Epithelial cell of proximal tubule (primary cell): Measurements from ENCODE around the gene SMAP2. TPM values are rescaled to one million over a fixed set of nuclear protein-coding genes. Genes with fewer than 3 reads are reported as not detected.

Source experiments
- DNase-seq: peaks from one replicate; pipeline ENCODE4 v3.0.0-alpha.2; 2011; ENCODE audit warnings: low read depth
- H3K4me3 ChIP-seq: 2 replicates; pipeline ENCODE4 v1.5.1; 2011; ENCODE audit warnings: low read depth, mild to moderate bottlenecking, low read length
- total RNA-seq: library from RNA; depleted of rRNA; stranded (reverse); fragments of >200 nt; gene quantifications from 2 replicates; pipeline ENCODE4 v1.2.3, GENCODE V29; 2015
- TF ChIP-seq, protein P1 (sequence below): conservative IDR thresholded peaks from 2 replicates; pipeline ENCODE4 v1.5.1; 2012; ENCODE audit warnings: low read depth, mild to moderate bottlenecking, low read length

Gene SMAP2
- total RNA-seq, 1 donor from 2014 or later: 4.9 TPM

DNA sequence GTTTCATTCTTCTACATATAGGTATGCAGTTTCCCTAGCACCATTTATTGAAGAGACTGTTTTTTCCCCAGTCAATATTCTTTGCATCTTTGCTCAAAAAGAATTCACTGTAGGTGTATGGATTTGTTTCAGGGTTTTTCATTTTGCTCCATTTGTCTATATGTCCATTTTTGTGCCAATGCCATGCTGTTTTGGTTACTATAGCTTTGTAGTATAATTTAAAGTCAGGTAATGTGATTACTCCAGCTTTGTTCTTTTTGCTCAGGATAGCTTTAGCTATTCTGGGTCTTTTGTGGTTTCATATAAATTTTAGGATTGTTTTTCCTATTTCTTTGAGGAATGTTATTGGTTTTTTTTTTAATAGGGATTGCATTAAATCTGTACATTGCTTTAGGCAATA lies 15.9 kb upstream of the SMAP2 start:
- TF ChIP-seq, protein P1, sequence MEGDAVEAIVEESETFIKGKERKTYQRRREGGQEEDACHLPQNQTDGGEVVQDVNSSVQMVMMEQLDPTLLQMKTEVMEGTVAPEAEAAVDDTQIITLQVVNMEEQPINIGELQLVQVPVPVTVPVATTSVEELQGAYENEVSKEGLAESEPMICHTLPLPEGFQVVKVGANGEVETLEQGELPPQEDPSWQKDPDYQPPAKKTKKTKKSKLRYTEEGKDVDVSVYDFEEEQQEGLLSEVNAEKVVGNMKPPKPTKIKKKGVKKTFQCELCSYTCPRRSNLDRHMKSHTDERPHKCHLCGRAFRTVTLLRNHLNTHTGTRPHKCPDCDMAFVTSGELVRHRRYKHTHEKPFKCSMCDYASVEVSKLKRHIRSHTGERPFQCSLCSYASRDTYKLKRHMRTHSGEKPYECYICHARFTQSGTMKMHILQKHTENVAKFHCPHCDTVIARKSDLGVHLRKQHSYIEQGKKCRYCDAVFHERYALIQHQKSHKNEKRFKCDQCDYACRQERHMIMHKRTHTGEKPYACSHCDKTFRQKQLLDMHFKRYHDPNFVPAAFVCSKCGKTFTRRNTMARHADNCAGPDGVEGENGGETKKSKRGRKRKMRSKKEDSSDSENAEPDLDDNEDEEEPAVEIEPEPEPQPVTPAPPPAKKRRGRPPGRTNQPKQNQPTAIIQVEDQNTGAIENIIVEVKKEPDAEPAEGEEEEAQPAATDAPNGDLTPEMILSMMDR: no peak
- no peak for DNase-seq
- no peak overlapping the region for H3K4me3 ChIP-seq

DNA sequence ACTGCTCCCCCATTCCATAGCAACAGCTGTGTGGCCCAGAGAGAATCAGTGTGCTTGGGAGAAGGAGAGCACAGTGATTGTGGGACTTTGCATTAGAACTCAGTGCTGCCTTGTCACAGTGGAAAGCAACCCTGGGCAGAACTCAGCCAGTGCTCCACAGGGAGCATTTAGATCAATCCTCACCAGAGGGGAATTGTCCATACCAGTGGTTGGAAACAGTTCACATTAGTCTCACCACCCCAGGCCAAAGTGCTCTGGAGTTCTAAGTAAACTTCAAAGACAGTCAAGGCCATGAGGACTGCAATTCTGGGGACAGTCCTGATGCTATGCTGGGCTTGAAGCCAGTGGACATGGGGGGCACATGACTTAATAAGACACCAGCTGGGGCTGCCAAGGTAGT lies 12.9 kb upstream of the SMAP2 start:
- TF ChIP-seq, protein P1: no peak
- H3K4me3 ChIP-seq: no peak overlapping the region
- DNase-seq: no peak

DNA sequence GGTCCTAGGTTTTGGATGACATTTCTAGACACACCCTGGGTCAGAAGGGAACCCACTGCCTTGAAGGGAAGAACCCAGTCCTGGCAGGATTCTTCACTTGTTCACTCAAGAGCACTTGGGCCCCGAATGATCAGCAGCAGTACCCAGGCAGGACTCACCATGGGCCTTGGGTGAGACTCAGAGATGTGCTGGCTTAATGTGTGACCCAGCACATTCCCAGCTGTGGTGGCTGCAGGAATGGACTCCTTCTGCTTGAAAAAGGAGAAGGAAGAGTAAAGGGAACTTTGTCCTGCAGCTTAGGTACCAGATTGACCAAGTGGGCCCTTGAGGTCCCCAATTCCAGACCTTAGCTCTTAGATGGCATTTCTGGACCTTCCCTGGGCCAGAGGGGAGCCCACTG lies 12.3 kb upstream of the SMAP2 start:
- no peak overlapping the region for H3K4me3 ChIP-seq
- no peak for DNase-seq
- TF ChIP-seq, protein P1: no peak

DNA sequence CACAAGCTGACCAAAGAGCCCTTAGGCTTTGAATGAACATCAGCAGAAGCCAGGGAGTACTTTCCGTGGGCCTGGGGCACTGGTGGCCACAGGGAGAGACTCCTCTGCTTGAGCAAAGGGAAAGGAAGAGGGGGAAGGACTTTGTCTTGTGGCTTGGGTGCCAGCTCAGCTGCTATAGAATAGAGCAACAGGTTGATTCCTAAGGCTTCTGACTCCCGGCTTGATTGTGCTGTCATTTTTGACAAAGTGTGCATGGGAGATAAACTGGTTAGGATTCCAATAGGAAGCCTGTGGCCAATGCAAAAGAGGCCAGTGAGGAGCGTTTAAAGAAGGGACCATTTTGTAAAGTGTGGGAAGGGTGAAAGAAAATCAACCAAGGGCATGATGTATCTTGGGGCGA lies 11.9 kb upstream of the SMAP2 start:
- H3K4me3 ChIP-seq: no peak overlapping the region

DNA sequence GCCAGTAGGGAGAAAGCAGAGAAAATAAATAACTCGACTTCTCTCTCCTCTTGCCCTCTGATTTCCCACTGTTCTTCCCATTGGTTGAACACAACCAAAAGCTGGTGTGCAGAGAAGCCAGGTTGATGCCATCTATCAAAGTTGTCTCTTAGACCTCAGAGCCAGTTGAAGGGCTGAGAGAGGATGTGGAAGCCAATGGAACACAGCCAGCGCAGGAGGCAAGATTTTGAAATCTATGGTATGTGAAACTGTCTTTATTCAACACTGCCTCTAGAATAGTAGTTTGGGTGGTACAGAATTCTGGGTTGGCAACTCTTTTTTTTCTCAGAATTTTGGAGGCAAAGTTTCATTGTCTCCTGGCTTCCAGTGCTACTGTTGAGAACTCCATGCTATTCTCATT lies 11.3 kb upstream of the SMAP2 start:
- DNase-seq: no peak
- TF ChIP-seq, protein P1: no peak
- no peak overlapping the region for H3K4me3 ChIP-seq

More for the DNA sequence above, 11.9 kb upstream of the SMAP2 start:
- DNase-seq: no peak
- TF ChIP-seq, protein P1: no peak

DNA sequence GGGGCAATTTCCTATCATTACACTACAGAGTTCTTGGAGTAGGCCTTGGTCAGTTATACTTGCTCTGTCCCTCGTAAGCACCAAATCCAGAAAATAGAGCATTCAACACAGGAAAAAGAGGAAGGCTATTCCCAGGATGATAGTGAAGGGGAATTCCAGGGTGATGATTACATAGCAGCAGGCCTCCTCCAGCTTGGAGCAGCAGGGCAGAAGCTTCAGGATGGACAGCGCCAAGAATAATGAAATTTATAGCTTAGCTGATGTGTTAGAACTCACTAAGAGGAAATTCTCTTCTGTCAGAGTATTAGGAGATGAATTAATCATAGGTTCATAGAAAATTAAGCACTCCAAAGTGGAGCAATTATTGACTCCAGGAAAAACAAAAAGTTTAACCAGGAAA lies 10.8 kb upstream of the SMAP2 start:
- TF ChIP-seq, protein P1: no peak
- no peak overlapping the region for H3K4me3 ChIP-seq
- no peak for DNase-seq

DNA sequence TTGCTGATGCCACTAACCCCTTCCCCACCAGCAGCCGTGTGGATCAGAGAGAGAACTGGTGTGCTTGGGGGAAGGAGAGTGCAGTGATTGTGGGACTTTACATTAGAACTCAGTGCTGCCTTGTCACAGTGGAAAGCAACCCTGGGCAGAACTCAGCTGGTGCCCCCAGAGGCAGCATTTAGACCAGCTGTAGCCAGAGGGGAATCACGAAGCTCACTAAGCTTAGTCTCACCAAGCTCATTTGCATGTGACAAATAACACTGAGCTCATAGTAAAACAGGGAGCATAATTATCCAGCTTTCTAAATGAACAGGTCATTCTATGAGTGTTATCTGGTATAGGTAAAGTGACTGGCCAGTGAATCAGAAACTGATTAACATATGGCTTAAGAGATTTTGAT lies 9.8 kb upstream of the SMAP2 start:
- TF ChIP-seq, protein P1: no peak
- DNase-seq: no peak
- no peak overlapping the region for H3K4me3 ChIP-seq
